Tibial artery (tissue), 4 donors: ENCODE measurements around the gene ADAMTSL3.
A peak's percentile ranks its signal among the peaks of the same experiment; 100 is the strongest.

Experiments
- DNase-seq, 2 donors: peaks; one replicate each; pipeline ENCODE4 v3.0.0-alpha.2; 2019
- H3K27ac ChIP-seq, 2 donors: fragments of 200-600 bp; sonication (generic) in 1 of 2; 1 replicate in 1 of 2; 2 replicates in 1 of 2; pipeline ENCODE4 v1.5.1; 2018 to 2019; ENCODE audit warnings: mild to moderate bottlenecking in 1 of 2
- H3K27me3 ChIP-seq, 2 donors: fragments of 200-600 bp; sonication (generic) in 1 of 2; one replicate each; pipeline versions ENCODE4 v1.5.1 to v1.6.0; 2016 to 2019
- H3K36me3 ChIP-seq, 3 donors: fragments of 200-600 bp; sonication (generic) in 2 of 3; one replicate each; pipeline ENCODE4 v1.5.1; 2016 to 2019; ENCODE audit warnings: mild to moderate bottlenecking in 2 of 3
- H3K4me1 ChIP-seq, 4 donors: fragments of 200-600 bp; sonication (generic) in 2 of 4; 1 replicate in 3 of 4; 2 replicates in 1 of 4; pipeline ENCODE4 v1.5.1; 2016 to 2019
- H3K4me3 ChIP-seq, 2 donors: fragments of 200-600 bp; sonication (generic) in 1 of 2; 1 replicate in 1 of 2; 2 replicates in 1 of 2; pipeline ENCODE4 v1.5.1; 2018 to 2019; ENCODE audit warnings: mild to moderate bottlenecking in 2 of 2
- H3K9me3 ChIP-seq, 3 donors: fragments of 200-600 bp; sonication (generic) in 1 of 3; one replicate each; pipeline ENCODE4 v1.5.1; 2016 to 2019
- CTCF ChIP-seq, 2 experiments: fragments of 200-600 bp in 1 of 2; fragments of 450-650 bp in 1 of 2; IDR thresholded peaks; one replicate each; pipeline ENCODE4 v1.5.1; 2017 to 2019; ENCODE audit warnings: antibody characterized with exemption in 2 of 2, mild to moderate bottlenecking in 1 of 2, moderate library complexity in 1 of 2
- intact Hi-C: fragments of 100-400 bp; cut with DNase I; formaldehyde crosslinking; loops from one replicate; pipeline ENCODE4 v1.15.0; 2023; ENCODE audit warnings: low total_unique reads

ADAMTSL3 gene

GRCh38 chr15:83651541-83651940, 2.4 kb upstream of the ADAMTSL3 start:
- intact Hi-C loops: loop anchor here (5.0 kb wide), 1 partner anchor 96 kb away; no protein-coding TSS in a partner anchor
- no peak for DNase-seq
- Histone ChIP-seq H3K4me3 (no peak overlapping the region), H3K9me3 (no peaks in the 10 kb centered on the region), H3K27me3 (no peaks in the 10 kb centered on the region), H3K4me1 (peaks cover 0 to 33% (median 19%) of the 10 kb centered on the region in 4 donors), H3K36me3 (no peaks in the 10 kb centered on the region), H3K27ac (no peak overlapping the region)
- TF ChIP-seq CTCF (IDR thresholded peaks at IDR 0.05): no peak

GRCh38 chr15:83652626-83653204, 1.2 kb upstream of the ADAMTSL3 start:
- H3K9me3 ChIP-seq: no peaks in the 10 kb centered on the region
- peak overlapping the region; percentile 75 to 91 for H3K4me3 ChIP-seq
- peak overlapping the region; percentile 90 to 92 for H3K27ac ChIP-seq

GRCh38 chr15:83653288-83653638, 660 bp upstream of the ADAMTSL3 start:
- peak overlapping the region; percentile 90 to 92 for H3K27ac ChIP-seq
- no peak for TF ChIP-seq CTCF (IDR thresholded peaks at IDR 0.05)
- intact Hi-C loops: loop anchor here (5.0 kb wide), 1 partner anchor 94 kb away; no protein-coding TSS in a partner anchor

More at GRCh38 chr15:83652626-83653204, 1.2 kb upstream of the ADAMTSL3 start:
- Histone ChIP-seq H3K36me3 (no peaks in the 10 kb centered on the region), H3K4me1 (peaks cover 0 to 44% (median 19%) of the 10 kb centered on the region in 4 donors), H3K27me3 (no peaks in the 10 kb centered on the region)
- intact Hi-C loops: loop anchor here (5.0 kb wide), 1 partner anchor 95 kb away; no protein-coding TSS in a partner anchor
- no peak for TF ChIP-seq CTCF (IDR thresholded peaks at IDR 0.05)
- DNase-seq: no peak

GRCh38 chr15:83654379-83655236, 685 bp downstream of the ADAMTSL3 start:
- Histone ChIP-seq H3K36me3 (no peaks in the 10 kb centered on the region), H3K4me1 (peaks cover 0 to 63% (median 32%) of the 10 kb centered on the region in 4 donors), H3K27ac (peak overlapping the region; percentile 90 to 92), H3K9me3 (no peaks in the 10 kb centered on the region), H3K27me3 (no peaks in the 10 kb centered on the region), H3K4me3 (peak overlapping the region; percentile 75 to 91)
- TF ChIP-seq CTCF (IDR thresholded peaks at IDR 0.05): no peak
- intact Hi-C loops: loop anchor here (5.0 kb wide), 1 partner anchor 93 kb away; no protein-coding TSS in a partner anchor
- peak; percentile 51 to 78 for DNase-seq

More at GRCh38 chr15:83653288-83653638, 660 bp upstream of the ADAMTSL3 start:
- Histone ChIP-seq H3K4me1 (peaks cover 0 to 50% (median 22%) of the 10 kb centered on the region in 4 donors), H3K4me3 (peak overlapping the region; percentile 75 to 91), H3K36me3 (no peaks in the 10 kb centered on the region), H3K9me3 (no peaks in the 10 kb centered on the region), H3K27me3 (no peaks in the 10 kb centered on the region)
- DNase-seq: peak in 1 of 2 donors; percentile 39

GRCh38 chr15:83655237-83655616, 1.3 kb downstream of the ADAMTSL3 start:
- Histone ChIP-seq H3K4me1 (peaks cover 0 to 69% (median 34%) of the 10 kb centered on the region in 4 donors), H3K4me3 (peak overlapping the region; percentile 75 to 91), H3K9me3 (no peaks in the 10 kb centered on the region), H3K27me3 (no peaks in the 10 kb centered on the region), H3K36me3 (peaks cover 0 to 4% (median 0%) of the 10 kb centered on the region in 3 donors), H3K27ac (peak overlapping the region; percentile 90 to 92)
- no peak for DNase-seq
- TF ChIP-seq CTCF (IDR thresholded peaks at IDR 0.05): no peak
- intact Hi-C loops: no loop called here
